ENCODE data around the gene NBEAL2. TPM values are rescaled to one million over a fixed set of nuclear protein-coding genes. Genes with fewer than 3 reads are reported as not detected.

NBEAL2 gene
- total RNA-seq, 1 experiment from 2014 or later, result 80.0 TPM

GRCh38 chr3:47005212-47006144, 26.0 kb downstream of the NBEAL2 start:
- no peak overlapping the region for H3K4me3 Mint-ChIP-seq
- H3K36me3 Mint-ChIP-seq, result peaks cover 24% of the 10 kb centered on the region; the same call in 1 of the 2 replicates
- TF ChIP-seq ZNF219 (CRISPR knock-in tag; IDR thresholded peaks at IDR 0.05; ENCODE audit: borderline replicate concordance) (no peak), CREM (CRISPR knock-in tag; IDR thresholded peaks at IDR 0.05) (no peak), IRF1 (CRISPR knock-in tag; IDR thresholded peaks at IDR 0.05) (no peak), NR3C1 (CRISPR knock-in tag; conservative IDR thresholded peaks at IDR 0.05; ENCODE audit: low read depth) (no peak), ERG (CRISPR knock-in tag; IDR thresholded peaks at IDR 0.05) (no peak), OVOL2 (CRISPR knock-in tag; IDR thresholded peaks at IDR 0.05; ENCODE audit: borderline replicate concordance) (no peak), JUN (CRISPR knock-in tag; IDR thresholded peaks at IDR 0.05) (no peak), E2F5 (CRISPR knock-in tag; IDR thresholded peaks at IDR 0.05) (no peak), E2F1 (CRISPR knock-in tag; IDR thresholded peaks at IDR 0.05) (no peak), SMAD3 (CRISPR knock-in tag; IDR thresholded peaks at IDR 0.05; ENCODE audit: borderline replicate concordance) (no peak), E2F4 (CRISPR knock-in tag; IDR thresholded peaks at IDR 0.05; ENCODE audit: borderline replicate concordance, low read depth) (no peak), ZNF263 (CRISPR knock-in tag; IDR thresholded peaks at IDR 0.05; ENCODE audit: low read depth) (no peak), GTF2I (CRISPR knock-in tag; conservative IDR thresholded peaks at IDR 0.05) (no peak), EMX1 (CRISPR knock-in tag; IDR thresholded peaks at IDR 0.05) (no peak), ZNF396 (CRISPR knock-in tag; IDR thresholded peaks at IDR 0.05; ENCODE audit: borderline replicate concordance) (no peak), ETV6 (CRISPR knock-in tag; IDR thresholded peaks at IDR 0.05) (no peak), ZNF416 (CRISPR knock-in tag; IDR thresholded peaks at IDR 0.05) (no peak), FOXK1 (CRISPR knock-in tag; IDR thresholded peaks at IDR 0.05) (no peak), ATF1 (CRISPR knock-in tag; IDR thresholded peaks at IDR 0.05) (no peak), HMGA2 (CRISPR knock-in tag; IDR thresholded peaks at IDR 0.05) (no peak)
- CTCF ChIA-PET, result interaction anchor here (0.8 kb wide), 1 partner anchor 81 kb away, joined by 3 read pairs; no protein-coding TSS in a partner anchor
- DNase-seq (ENCODE audit: low spot score) (no peak), ATAC-seq (no peak)
- H3K9me3 Mint-ChIP-seq, result no peaks in the 10 kb centered on the region
- H3K4me1 Mint-ChIP-seq, result peaks cover 8% of the 10 kb centered on the region
- no peaks in the 10 kb centered on the region for H3K27me3 Mint-ChIP-seq (ENCODE audit: low read depth)
- POLR2A ChIA-PET, result no interaction called here
- no peak overlapping the region for H3K27ac Mint-ChIP-seq

- Mint-ChIP-seq H3K4me3 (no peak overlapping the region), H3K27me3 (ENCODE audit: low read depth) (no peaks in the 10 kb centered on the region), H3K4me1 (peaks cover 8% of the 10 kb centered on the region), H3K9me3 (no peaks in the 10 kb centered on the region), H3K27ac (no peak overlapping the region), H3K36me3 (peaks cover 24% of the 10 kb centered on the region; the same call in 1 of the 2 replicates)
- ChIA-PET POLR2A (no interaction called here), CTCF (interaction anchor here (0.8 kb wide), 1 partner anchor 82 kb away, joined by 3 read pairs; no protein-coding TSS in a partner anchor)
- ATAC-seq (no peak), DNase-seq (ENCODE audit: low spot score) (no peak)
- TF ChIP-seq ZNF219 (CRISPR knock-in tag; IDR thresholded peaks at IDR 0.05; ENCODE audit: borderline replicate concordance) (no peak), EMX1 (CRISPR knock-in tag; IDR thresholded peaks at IDR 0.05) (no peak), TEAD4 (CRISPR knock-in tag; IDR thresholded peaks at IDR 0.05) (no peak), ZNF138 (CRISPR knock-in tag; conservative IDR thresholded peaks at IDR 0.05) (no peak), ZNF396 (CRISPR knock-in tag; IDR thresholded peaks at IDR 0.05; ENCODE audit: borderline replicate concordance) (no peak), AR (CRISPR knock-in tag; IDR thresholded peaks at IDR 0.05) (no peak), SOX15 (CRISPR knock-in tag; IDR thresholded peaks at IDR 0.05) (no peak), CTCF (IDR thresholded peaks at IDR 0.05) (no peak)
Observed at GRCh38 chr3:47006145-47006651, 26.7 kb downstream of the NBEAL2 start.

All from WTC11 (cell line).